HL-60 (cell line): Measurements from ENCODE around the gene SYT6.
A peak's percentile ranks its signal among the peaks of the same experiment; 100 is the strongest.

ENCODE experiments used
- DNase-seq, 2 experiments: peaks; one replicate each; pipeline ENCODE4 v3.0.0-alpha.2; 2010 to 2020; ENCODE audit warnings: low read depth in 1 of 2, low spot score in 1 of 2
- H3K27ac ChIP-seq: fragments of 250-450 bp; sonication (Bioruptor Pico); replicated peaks from 2 replicates; pipeline ENCODE4 v1.5.1; 2020; ENCODE audit warnings: mild to moderate bottlenecking, moderate library complexity
- H3K27me3 ChIP-seq: fragments of 250-450 bp; sonication (Bioruptor Pico); 2 replicates; pipeline ENCODE4 v1.5.1; 2021; ENCODE audit warnings: mild to moderate bottlenecking, moderate library complexity; ENCODE audit not compliant: insufficient read depth, poor library complexity, severe bottlenecking
- H3K4me3 ChIP-seq: replicated peaks from 2 replicates; pipeline ENCODE4 v1.5.1; 2011; ENCODE audit warnings: mild to moderate bottlenecking, control low read depth, low read length; ENCODE audit not compliant: insufficient read depth
- CTCF ChIP-seq: IDR thresholded peaks from one replicate; pipeline ENCODE4 v1.5.1; 2011; ENCODE audit warnings: low read length, control low read depth, inconsistent platforms; ENCODE audit not compliant: insufficient read depth
- GABPA ChIP-seq: IDR thresholded peaks from 2 replicates; pipeline ENCODE4 v1.6.1; 2012; ENCODE audit warnings: low read depth
- POLR2AphosphoS5 ChIP-seq: IDR thresholded peaks from 2 replicates; pipeline ENCODE4 v1.6.1; 2012; ENCODE audit warnings: low read depth
- REST ChIP-seq: IDR thresholded peaks from 2 replicates; pipeline ENCODE4 v1.6.1; 2012; ENCODE audit warnings: low read depth; ENCODE audit not compliant: insufficient replicate concordance
- SPI1 ChIP-seq: IDR thresholded peaks from 2 replicates; pipeline ENCODE4 v1.6.1; 2012; ENCODE audit warnings: low read depth, mild to moderate bottlenecking, borderline replicate concordance

The SYT6 gene

GRCh38 chr1:114157275-114157660 is 3.6 kb upstream of the SYT6 start:
- Histone ChIP-seq H3K27me3 (peaks cover 35% of the 10 kb centered on the region), H3K4me3 (no peak overlapping the region), H3K27ac (no peak overlapping the region)
- TF ChIP-seq POLR2AphosphoS5: no peak
- TF ChIP-seq GABPA: no peak
- no peak for TF ChIP-seq REST
- no peak for TF ChIP-seq CTCF
- no peak for TF ChIP-seq SPI1
- DNase-seq: no peak

- H3K27me3 ChIP-seq: peaks cover 41% of the 10 kb centered on the region
- TF ChIP-seq SPI1 (no peak), REST (peak; percentile 89)
- H3K4me3 ChIP-seq: no peak overlapping the region
- no peak overlapping the region for H3K27ac ChIP-seq
- no peak for DNase-seq
Measured at GRCh38 chr1:114156538-114157274, 3.0 kb upstream of the SYT6 start.

- TF ChIP-seq SPI1: no peak
- TF ChIP-seq CTCF: no peak
- no peak for TF ChIP-seq REST
- TF ChIP-seq GABPA: no peak
- TF ChIP-seq POLR2AphosphoS5: no peak
- no peak for DNase-seq
- Histone ChIP-seq H3K27ac (no peak overlapping the region), H3K4me3 (no peak overlapping the region), H3K27me3 (peaks cover 49% of the 10 kb centered on the region)
Measured at GRCh38 chr1:114155706-114156105, 2.0 kb upstream of the SYT6 start.

- no peak for DNase-seq
- Histone ChIP-seq H3K4me3 (no peak overlapping the region), H3K27me3 (peaks cover 53% of the 10 kb centered on the region), H3K27ac (no peak overlapping the region)
- peak; percentile 97 for TF ChIP-seq REST
- no peak for TF ChIP-seq POLR2AphosphoS5
Measured at GRCh38 chr1:114154963-114155322, 1.3 kb upstream of the SYT6 start.
